HG03342 (cell line): Measurements from ENCODE around the gene RBM33.
"Not testable (repeated sequence)": the region's sequence is repeated elsewhere in the genome, so short reads cannot be mapped to it uniquely, and the experiment has no call there.

Experiments used
- ATAC-seq: cut with Tn5 transposase; IDR thresholded peaks from one replicate; pipeline ENCODE4 v1.9.1; 2021; ENCODE audit warnings: mild to moderate bottlenecking, moderate library complexity; ENCODE audit not compliant: unreplicated experiment

The RBM33 gene

GRCh38 chr7:155688237-155688636, 43.8 kb downstream of the RBM33 start:
- ATAC-seq, result not testable (repeated sequence)

DNA sequence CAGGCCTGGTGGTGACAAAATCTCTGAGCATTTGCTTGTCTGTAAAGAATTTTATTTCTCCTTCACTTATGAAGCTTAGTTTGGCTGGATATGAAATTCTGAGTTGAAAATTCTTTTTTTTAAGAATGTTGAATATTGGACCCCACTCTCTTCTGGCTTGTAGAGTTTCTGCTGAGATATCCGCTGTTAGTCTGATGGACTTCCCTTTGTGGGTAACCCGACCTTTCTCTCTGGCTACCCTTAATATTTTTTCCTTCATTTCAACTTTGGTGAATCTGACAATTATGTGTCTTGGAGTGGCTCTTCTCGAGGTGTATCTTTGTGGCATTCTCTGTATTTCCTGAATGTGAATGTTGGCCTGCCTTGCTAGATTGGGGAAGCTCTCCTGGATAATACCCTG, 46.2 kb downstream of the RBM33 start:
- not testable (repeated sequence) for ATAC-seq

GRCh38 chr7:155692317-155692716, 47.9 kb downstream of the RBM33 start:
- no peak for ATAC-seq

DNA sequence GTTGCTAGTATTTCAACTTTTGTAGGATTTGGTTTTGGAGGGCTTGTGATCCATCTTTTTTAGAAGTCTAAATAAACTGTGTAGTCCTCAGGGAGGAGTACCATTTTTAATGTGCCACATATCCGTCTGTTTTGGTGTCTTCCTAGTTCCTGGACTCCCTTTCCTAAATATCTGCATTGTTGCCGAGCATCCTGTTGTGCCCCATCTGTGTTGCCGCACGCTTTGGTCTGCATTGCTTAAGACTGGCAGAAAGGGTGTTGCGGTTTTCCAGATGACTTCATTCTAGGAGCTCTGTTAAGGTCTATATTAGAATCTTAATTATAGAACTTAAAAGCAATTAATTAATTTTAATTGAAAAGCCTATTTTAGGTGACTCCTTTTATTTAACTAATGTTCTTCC, 49.4 kb downstream of the RBM33 start:
- ATAC-seq, result no peak

GRCh38 chr7:155694851-155695250, 50.4 kb downstream of the RBM33 start:
- ATAC-seq, result no peak

GRCh38 chr7:155696747-155697146, 52.3 kb downstream of the RBM33 start:
- ATAC-seq, result no peak

DNA sequence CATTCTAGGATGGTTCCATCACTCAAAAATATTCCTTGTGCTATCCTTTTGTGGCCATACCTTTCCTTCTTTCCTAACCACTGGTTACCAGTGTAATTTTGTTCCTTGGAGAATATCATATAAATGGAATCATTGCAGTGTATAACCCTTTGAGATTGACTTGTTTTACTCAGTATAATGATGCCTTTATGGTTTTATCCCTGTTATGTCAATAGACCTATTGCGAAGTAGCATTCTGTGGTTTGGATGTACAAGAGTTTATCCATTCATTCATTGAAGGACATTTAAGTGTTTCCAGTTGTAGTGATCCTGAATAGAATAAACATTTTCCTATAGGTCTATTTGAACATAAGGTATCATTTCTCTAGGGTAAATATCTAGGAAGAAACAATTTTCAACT, 54.2 kb downstream of the RBM33 start:
- no peak for ATAC-seq

DNA sequence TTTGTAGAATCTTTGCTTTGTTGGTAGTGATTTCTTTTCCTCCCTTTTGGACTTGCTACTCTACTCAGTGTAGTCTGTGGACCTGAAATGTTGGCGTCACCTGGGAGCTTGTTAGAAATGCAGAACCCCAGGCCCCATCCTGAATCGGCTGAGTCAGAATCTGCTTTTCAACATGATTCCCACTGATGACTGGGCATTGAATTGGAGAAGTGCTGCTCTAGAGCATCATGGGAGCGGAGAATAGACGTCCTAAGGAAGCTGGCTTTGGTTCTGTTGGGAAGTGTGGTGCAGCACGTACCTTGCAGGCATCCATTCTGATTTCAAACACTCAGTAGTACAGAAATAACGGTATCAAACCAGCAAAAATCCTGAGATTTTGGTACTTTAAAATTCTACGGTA, 54.7 kb downstream of the RBM33 start:
- ATAC-seq, result no peak

- no peak for ATAC-seq
Measured at GRCh38 chr7:155700847-155701246, 56.4 kb downstream of the RBM33 start.

- ATAC-seq, result no peak
Measured at GRCh38 chr7:155701972-155702544, 57.6 kb downstream of the RBM33 start.

GRCh38 chr7:155702616-155703015, 58.2 kb downstream of the RBM33 start:
- no peak for ATAC-seq

GRCh38 chr7:155705623-155706360, 61.3 kb downstream of the RBM33 start:
- ATAC-seq, result no peak

- no peak for ATAC-seq
Measured at GRCh38 chr7:155706376-155706775, 61.9 kb downstream of the RBM33 start.

DNA sequence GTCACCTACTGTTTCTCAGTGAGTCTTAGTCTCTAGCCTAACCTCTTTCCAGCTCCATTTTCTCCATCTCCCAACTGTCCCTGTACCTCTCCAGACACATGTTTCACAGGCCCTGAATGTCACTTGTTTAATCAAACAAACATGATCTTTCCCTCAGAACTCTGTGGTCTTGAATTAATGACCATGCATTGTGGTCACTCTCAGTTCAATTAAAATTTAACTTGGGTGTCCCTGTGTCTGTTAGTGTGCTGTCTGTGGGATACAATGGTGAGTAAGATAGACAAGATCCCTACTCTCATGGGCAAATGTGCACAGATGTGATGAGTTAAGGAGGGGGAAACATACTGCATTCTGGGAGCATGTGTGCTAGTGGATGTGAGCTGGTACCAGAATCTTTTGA, 65.0 kb downstream of the RBM33 start:
- peak; percentile 34 for ATAC-seq

DNA sequence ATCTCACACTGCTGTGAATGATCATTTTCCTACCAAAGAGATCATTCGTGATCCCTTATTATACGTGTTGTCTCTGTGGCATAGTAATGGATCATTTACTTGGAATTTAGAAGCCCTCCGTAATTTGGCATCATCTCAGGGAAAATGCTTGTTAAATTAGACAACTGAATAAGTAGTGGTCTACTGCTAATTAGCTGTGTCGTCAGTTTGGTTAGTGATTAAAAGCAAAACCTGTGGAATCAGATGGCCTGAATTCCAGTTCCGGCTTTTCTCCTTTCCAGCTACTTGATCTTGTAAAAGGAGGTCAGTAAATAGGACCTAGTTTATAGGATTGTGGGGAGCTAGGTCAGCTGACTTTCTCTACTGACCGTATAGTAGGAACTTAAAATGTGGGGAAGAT, 65.6 kb downstream of the RBM33 start:
- no peak for ATAC-seq

GRCh38 chr7:155710530-155710929, 66.1 kb downstream of the RBM33 start:
- peak; percentile 79 for ATAC-seq

- no peak for ATAC-seq
Measured at GRCh38 chr7:155711081-155711480, 66.6 kb downstream of the RBM33 start.

GRCh38 chr7:155713384-155713783, 68.9 kb downstream of the RBM33 start:
- no peak for ATAC-seq

DNA sequence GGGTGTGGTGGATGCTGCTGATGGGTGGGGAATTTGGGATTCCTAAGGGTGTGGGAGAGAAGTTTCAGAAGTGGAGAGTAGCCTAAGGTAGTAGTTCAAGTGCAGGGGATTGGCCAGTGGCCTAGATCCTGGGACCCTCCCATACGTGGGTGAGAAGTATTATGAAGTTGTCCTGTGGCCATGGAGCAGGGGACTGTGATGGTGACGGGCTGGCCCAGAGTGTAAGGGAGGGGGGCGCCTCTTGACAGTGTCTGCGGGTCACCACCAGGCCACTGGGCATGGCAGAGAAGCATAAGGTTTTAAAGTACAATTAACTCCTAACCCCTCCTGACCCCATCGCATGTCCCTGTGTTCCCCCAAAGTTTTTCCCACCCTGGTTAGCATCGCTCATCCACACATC, 70.2 kb downstream of the RBM33 start:
- no peak for ATAC-seq

DNA sequence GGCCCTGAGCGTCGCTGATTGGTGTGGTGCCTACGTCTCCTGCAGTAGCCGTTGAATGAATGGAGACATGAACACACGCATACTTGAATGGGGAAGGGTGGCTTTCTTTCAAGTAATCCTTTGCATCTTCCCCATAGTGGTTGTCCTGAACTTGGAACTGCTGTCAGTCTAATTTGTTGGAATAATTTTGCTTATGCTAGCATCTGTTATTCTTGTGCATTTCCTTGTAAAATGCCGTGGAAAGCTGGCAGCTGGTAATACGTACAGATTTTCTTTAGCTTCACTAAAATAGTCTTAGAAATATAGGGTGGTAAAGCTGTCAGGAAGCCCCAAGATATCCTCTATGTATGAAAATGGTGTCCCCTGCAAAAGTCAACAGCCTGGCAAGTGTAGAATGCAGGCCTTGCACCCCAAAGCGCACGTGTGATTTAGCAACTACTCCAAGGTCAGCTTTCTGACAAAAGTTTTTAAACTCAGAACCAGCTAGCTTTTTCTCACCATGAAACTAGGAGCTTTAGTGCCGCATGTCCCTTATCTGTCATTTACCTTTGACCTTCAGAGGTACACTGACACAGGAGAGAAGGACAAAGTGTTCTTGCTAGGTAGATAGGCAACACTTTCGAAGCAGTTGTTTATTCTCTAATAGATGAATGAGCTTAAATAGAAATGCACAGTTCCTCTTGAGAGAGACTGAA, 70.8 kb downstream of the RBM33 start:
- no peak for ATAC-seq

DNA sequence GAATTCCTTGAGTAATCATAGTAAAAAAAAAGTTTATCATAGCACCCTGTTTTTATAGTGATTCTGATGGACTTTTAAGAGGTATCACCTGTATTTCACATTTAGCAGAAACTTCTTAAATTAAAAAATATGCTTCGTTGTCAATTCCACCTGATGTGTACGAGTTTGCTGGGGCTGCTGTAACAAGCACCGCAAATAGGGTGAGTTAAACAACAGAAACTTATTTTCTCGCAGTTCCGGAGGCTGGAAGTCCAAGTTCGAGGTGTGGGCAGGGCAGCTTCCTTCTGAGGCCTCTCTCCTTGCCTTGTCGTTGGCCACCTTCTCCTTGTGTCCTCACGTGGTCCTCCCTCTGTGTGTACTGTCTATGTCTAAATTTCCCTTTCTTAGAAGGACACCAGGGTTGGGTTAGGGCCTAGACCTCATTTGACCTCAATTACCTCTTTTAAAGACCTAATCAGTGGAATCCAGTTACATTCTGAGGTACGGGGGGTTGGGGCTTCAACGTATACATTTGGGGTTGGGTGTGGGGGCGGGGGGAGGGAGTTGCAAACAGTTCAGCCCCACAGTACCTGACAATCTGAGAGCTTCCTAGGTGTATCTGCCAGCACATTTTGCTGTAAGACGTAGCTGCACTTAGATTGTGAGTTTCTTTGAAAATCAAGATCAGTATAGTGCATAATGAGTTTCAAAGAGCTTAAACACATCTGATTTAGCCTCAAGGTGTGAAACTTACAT, 72.7 kb downstream of the RBM33 start:
- no peak for ATAC-seq

DNA sequence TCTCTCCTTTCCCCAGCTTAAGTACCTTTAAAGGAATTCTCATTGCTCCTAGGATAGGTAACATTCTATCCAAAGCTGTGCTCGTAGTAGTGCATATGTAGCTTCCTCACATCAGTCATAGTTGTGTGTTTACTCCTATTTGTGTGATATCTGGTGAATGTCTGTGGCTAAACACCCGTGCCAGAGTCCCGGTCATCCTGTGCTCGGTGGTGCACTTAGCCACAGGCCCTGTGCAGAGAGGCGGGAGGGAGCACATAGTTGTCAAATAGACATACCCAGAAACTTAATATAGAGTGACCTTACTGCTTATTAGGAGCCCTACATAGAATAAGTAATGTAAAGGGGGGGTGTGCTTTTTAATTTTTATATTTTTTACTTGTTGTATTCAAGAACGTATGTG, 76.6 kb downstream of the RBM33 start:
- peak; percentile 29 for ATAC-seq
